HG03575 (cell line): ENCODE results near the gene AKAP13.
"Not testable (repeated sequence)": the region's sequence is repeated elsewhere in the genome, so short reads cannot be mapped to it uniquely, and the experiment has no call there.

ENCODE experiments used
- ATAC-seq: cut with Tn5 transposase; IDR thresholded peaks from one replicate; pipeline ENCODE4 v1.9.1; 2021; ENCODE audit not compliant: unreplicated experiment, insufficient number of reproducible peaks, low FRiP score; ENCODE audit errors: extremely low read depth

The AKAP13 gene

GRCh38 chr15:85380217-85380811 is at the start of gene AKAP13:
TSS of gene AKAP13 (plus strand) at chr15:85380603. CDS start at chr15:85485721, 105,118 bp downstream.
- ATAC-seq = peak; percentile 79

- ATAC-seq = peak; percentile 62
Measured at GRCh38 chr15:85330901-85331588, 49.4 kb upstream of the AKAP13 start.

- ATAC-seq = no peak
Measured at GRCh38 chr15:85331655-85332285, 48.6 kb upstream of the AKAP13 start.

- no peak for ATAC-seq
Measured at GRCh38 chr15:85333132-85333831, 47.1 kb upstream of the AKAP13 start.

- no peak for ATAC-seq
Measured at GRCh38 chr15:85334241-85334640, 46.2 kb upstream of the AKAP13 start.

- no peak for ATAC-seq
Measured at GRCh38 chr15:85335193-85335942, 45.0 kb upstream of the AKAP13 start.

- no peak for ATAC-seq
Measured at GRCh38 chr15:85336880-85337279, 43.5 kb upstream of the AKAP13 start.

GRCh38 chr15:85337425-85338074 is 42.9 kb upstream of the AKAP13 start:
- no peak for ATAC-seq

GRCh38 chr15:85340321-85340665 is 40.1 kb upstream of the AKAP13 start:
- ATAC-seq = no peak

- ATAC-seq = no peak
Measured at GRCh38 chr15:85340852-85341251, 39.6 kb upstream of the AKAP13 start.

GRCh38 chr15:85342163-85342562 is 38.2 kb upstream of the AKAP13 start:
- ATAC-seq = not testable (repeated sequence)

- not testable (repeated sequence) for ATAC-seq
Measured at GRCh38 chr15:85343443-85343842, 37.0 kb upstream of the AKAP13 start.

GRCh38 chr15:85344241-85344640 is 36.2 kb upstream of the AKAP13 start:
- ATAC-seq = not testable (repeated sequence)

- not testable (repeated sequence) for ATAC-seq
Measured at GRCh38 chr15:85344653-85345114, 35.7 kb upstream of the AKAP13 start.

GRCh38 chr15:85345196-85345918 is 35.0 kb upstream of the AKAP13 start:
- not testable (repeated sequence) for ATAC-seq

- not testable (repeated sequence) for ATAC-seq
Measured at GRCh38 chr15:85346462-85347084, 33.8 kb upstream of the AKAP13 start.

- not testable (repeated sequence) for ATAC-seq
Measured at GRCh38 chr15:85347264-85348047, 32.9 kb upstream of the AKAP13 start.
